Mesenchymal stem cell (in vitro differentiated cells and primary cell): ENCODE data around the gene NKTR.
A peak's percentile ranks its signal among the peaks of the same experiment; 100 is the strongest.

Source experiments
- DNase-seq: peaks from one replicate; pipeline ENCODE4 v3.0.0-alpha.2; 2013
- H2AFZ ChIP-seq: one replicate; pipeline ENCODE4 v1.6.1; 2013; ENCODE audit warnings: low read depth, mild to moderate bottlenecking, control low read depth, inconsistent platforms, low read length, moderate library complexity
- H2AK5ac ChIP-seq: 2 replicates; pipeline ENCODE4 v1.6.1; 2013; ENCODE audit warnings: low read length, moderate library complexity, mild to moderate bottlenecking, inconsistent platforms; ENCODE audit not compliant: severe bottlenecking
- H2BK120ac ChIP-seq: one replicate; pipeline ENCODE4 v1.6.1; 2013; ENCODE audit warnings: low read depth, mild to moderate bottlenecking, inconsistent platforms, low read length, moderate library complexity
- H2BK12ac ChIP-seq, 2 experiments: one replicate each; pipeline ENCODE4 v1.6.1; 2013; ENCODE audit warnings: inconsistent platforms in 2 of 2, low read length in 2 of 2, mild to moderate bottlenecking in 2 of 2, moderate library complexity in 2 of 2, control low read depth in 1 of 2
- H2BK15ac ChIP-seq: one replicate; pipeline ENCODE4 v1.6.1; 2013; ENCODE audit warnings: mild to moderate bottlenecking, low read depth, inconsistent platforms; ENCODE audit not compliant: poor library complexity, severe bottlenecking
- H2BK5ac ChIP-seq: 2 replicates; pipeline ENCODE4 v1.6.1; 2013; ENCODE audit warnings: low read depth, mild to moderate bottlenecking, low read length, control low read depth, inconsistent platforms; ENCODE audit not compliant: poor library complexity, severe bottlenecking
- H3K14ac ChIP-seq, 2 experiments: one replicate each; pipeline ENCODE4 v1.6.1; 2013; ENCODE audit warnings: inconsistent platforms in 2 of 2, low read length in 2 of 2, control low read depth in 1 of 2, mild to moderate bottlenecking in 1 of 2, moderate library complexity in 1 of 2
- H3K18ac ChIP-seq, 2 experiments: one replicate each; pipeline ENCODE4 v1.6.1; 2013; ENCODE audit warnings: inconsistent platforms in 2 of 2, low read length in 2 of 2, control low read depth in 1 of 2, low read depth in 1 of 2, mild to moderate bottlenecking in 1 of 2
- H3K23ac ChIP-seq, 2 experiments: one replicate each; pipeline ENCODE4 v1.6.1; 2013; ENCODE audit warnings: inconsistent platforms in 2 of 2, low read length in 2 of 2, mild to moderate bottlenecking in 2 of 2, moderate library complexity in 2 of 2, control low read depth in 1 of 2
- H3K27ac ChIP-seq: 2 replicates; pipeline ENCODE4 v1.5.1; 2013; ENCODE audit warnings: mild to moderate bottlenecking, moderate library complexity, low read length, control low read depth, inconsistent platforms; ENCODE audit not compliant: poor library complexity, severe bottlenecking
- H3K27me3 ChIP-seq, 2 experiments: 2 replicates each; pipeline versions ENCODE4 v1.6.1 to v1.7.0; 2013; ENCODE audit warnings: low read length in 2 of 2, mild to moderate bottlenecking in 2 of 2, moderate library complexity in 2 of 2, control low read depth in 1 of 2, inconsistent platforms in 1 of 2; ENCODE audit not compliant: control insufficient read depth in 1 of 2, insufficient read depth in 1 of 2
- H3K36me3 ChIP-seq, 2 experiments: 2 replicates each; pipeline versions ENCODE4 v1.6.1 to v1.7.0; 2013; ENCODE audit warnings: low read length in 2 of 2, control low read depth in 1 of 2, inconsistent platforms in 1 of 2, low read depth in 1 of 2, mild to moderate bottlenecking in 1 of 2; ENCODE audit not compliant: insufficient read depth in 2 of 2, control insufficient read depth in 1 of 2
- H3K4ac ChIP-seq, 2 experiments: one replicate each; pipeline ENCODE4 v1.6.1; 2013; ENCODE audit warnings: inconsistent platforms in 2 of 2, low read length in 2 of 2, mild to moderate bottlenecking in 2 of 2, moderate library complexity in 2 of 2, control low read depth in 1 of 2, low read depth in 1 of 2
- H3K4me1 ChIP-seq: 2 replicates; pipeline ENCODE4 v1.6.1; 2013; ENCODE audit warnings: low read depth, low read length, control low read depth; ENCODE audit not compliant: control insufficient read depth, insufficient read depth
- H3K4me2 ChIP-seq: 2 replicates; pipeline ENCODE4 v1.6.1; 2013; ENCODE audit warnings: low read length, mild to moderate bottlenecking, inconsistent platforms; ENCODE audit not compliant: poor library complexity, severe bottlenecking
- H3K4me3 ChIP-seq, 2 experiments: 2 replicates each; pipeline versions ENCODE4 v1.5.1 to v1.7.0; 2013; ENCODE audit warnings: low read length in 2 of 2, mild to moderate bottlenecking in 2 of 2, control low read depth in 1 of 2, low read depth in 1 of 2; ENCODE audit not compliant: insufficient read depth in 1 of 2
- H3K79me1 ChIP-seq: replicated peaks from 2 replicates; pipeline ENCODE4 v1.6.1; 2013; ENCODE audit warnings: mild to moderate bottlenecking, control low read depth, low read length, inconsistent platforms; ENCODE audit not compliant: poor library complexity, severe bottlenecking
- H3K9ac ChIP-seq: 2 replicates; pipeline ENCODE4 v1.7.0; 2013; ENCODE audit warnings: mild to moderate bottlenecking, low read length, moderate library complexity
- H3K9me3 ChIP-seq: 2 replicates; pipeline ENCODE4 v1.7.0; 2013; ENCODE audit warnings: mild to moderate bottlenecking, low read length; ENCODE audit not compliant: control insufficient read depth
- H4K8ac ChIP-seq: one replicate; pipeline ENCODE4 v1.6.1; 2013; ENCODE audit warnings: inconsistent platforms, mild to moderate bottlenecking, low read length, moderate library complexity
- H4K91ac ChIP-seq: one replicate; pipeline ENCODE4 v1.6.1; 2013; ENCODE audit warnings: mild to moderate bottlenecking, low read length, inconsistent platforms
- WGBS: methylation state at CpG from one replicate; pipeline ENCODE4 v1.1.7; 2013; ENCODE audit warnings: mixed read lengths; 5-methylcytosine and 5-hydroxymethylcytosine counted together

The NKTR gene

GRCh38 chr3:42654331-42655201 is 54.1 kb downstream of the NKTR start:
- peak; percentile 55 for DNase-seq
- H2BK120ac ChIP-seq = peak overlapping the region; percentile 90
- H3K4me1 ChIP-seq = peaks cover 69% of the 10 kb centered on the region
- H3K14ac ChIP-seq = peak overlapping the region in 1 of 2 experiments; percentile 63
- peaks cover 39 to 40% of the 10 kb centered on the region in 2 experiments for H3K36me3 ChIP-seq
- peak overlapping the region; percentile 90 for H3K4me2 ChIP-seq
- peak overlapping the region; percentile 87 to 95 for H3K18ac ChIP-seq
- peak overlapping the region; percentile 57 to 93 for H3K4ac ChIP-seq
- H2BK12ac ChIP-seq = peak overlapping the region in 1 of 2 experiments; percentile 81
- 1% methylated on average over 55 of the region's 94 CpGs for WGBS
- H2AFZ ChIP-seq = peak overlapping the region; percentile 15
- peaks cover 31% of the 10 kb centered on the region for H3K79me1 ChIP-seq
- H3K27ac ChIP-seq = peak overlapping the region; percentile 5
- no peak overlapping the region for H2AK5ac ChIP-seq
- peak overlapping the region; percentile 92 for H3K9ac ChIP-seq
- no peak overlapping the region for H2BK5ac ChIP-seq
- peak overlapping the region; percentile 94 for H4K8ac ChIP-seq
- H3K27me3 ChIP-seq = no peaks in the 10 kb centered on the region
- no peaks in the 10 kb centered on the region for H3K9me3 ChIP-seq
- H3K4me3 ChIP-seq = peak overlapping the region; percentile 74 to 90
- peak overlapping the region; percentile 73 for H2BK15ac ChIP-seq
- peak overlapping the region; percentile 89 for H4K91ac ChIP-seq
- peak overlapping the region in 1 of 2 experiments; percentile 47 for H3K23ac ChIP-seq

GRCh38 chr3:42655331-42655888 is 54.9 kb downstream of the NKTR start:
- no peaks in the 10 kb centered on the region for H3K27me3 ChIP-seq
- peaks cover 27% of the 10 kb centered on the region for H3K79me1 ChIP-seq
- peak overlapping the region; percentile 74 to 87 for H3K4me3 ChIP-seq
- no peak overlapping the region for H2BK5ac ChIP-seq
- H2AFZ ChIP-seq = no peak overlapping the region
- H2AK5ac ChIP-seq = peak overlapping the region; percentile 14
- H4K8ac ChIP-seq = no peak overlapping the region
- H3K27ac ChIP-seq = peak overlapping the region; percentile 5
- H2BK12ac ChIP-seq = peak overlapping the region; percentile 14 to 37
- peak overlapping the region; percentile 73 for H2BK15ac ChIP-seq
- 56% methylated on average over 4 of the region's 4 CpGs for WGBS
- H2BK120ac ChIP-seq = no peak overlapping the region
- peak overlapping the region; percentile 37 for H4K91ac ChIP-seq
- peak overlapping the region; percentile 48 to 73 for H3K4ac ChIP-seq
- H3K4me1 ChIP-seq = peaks cover 69% of the 10 kb centered on the region
- no peaks in the 10 kb centered on the region for H3K9me3 ChIP-seq
- peak overlapping the region; percentile 92 for H3K9ac ChIP-seq
- peak overlapping the region; percentile 78 for H3K4me2 ChIP-seq
- peak overlapping the region; percentile 73 to 87 for H3K18ac ChIP-seq
- H3K14ac ChIP-seq = peak overlapping the region in 1 of 2 experiments; percentile 57
- no peak overlapping the region for H3K23ac ChIP-seq
- H3K36me3 ChIP-seq = peaks cover 38 to 39% of the 10 kb centered on the region in 2 experiments
- DNase-seq = peak; percentile 15

GRCh38 chr3:42655980-42656679 is 55.6 kb downstream of the NKTR start:
- H3K4me1 ChIP-seq = peaks cover 64% of the 10 kb centered on the region
- H2BK15ac ChIP-seq = peak overlapping the region; percentile 5
- H2BK5ac ChIP-seq = no peak overlapping the region
- no peak overlapping the region for H2AK5ac ChIP-seq
- DNase-seq = peak; percentile 52
- H3K23ac ChIP-seq = no peak overlapping the region
- H3K14ac ChIP-seq = no peak overlapping the region
- H3K18ac ChIP-seq = no peak overlapping the region
- H3K4me3 ChIP-seq = peak overlapping the region in 1 of 2 experiments; percentile 87
- H4K91ac ChIP-seq = peak overlapping the region; percentile 46
- peak overlapping the region; percentile 92 for H3K9ac ChIP-seq
- H3K4ac ChIP-seq = peak overlapping the region in 1 of 2 experiments; percentile 0
- no peaks in the 10 kb centered on the region for H3K9me3 ChIP-seq
- peaks cover 30% of the 10 kb centered on the region for H3K79me1 ChIP-seq
- no peak overlapping the region for H4K8ac ChIP-seq
- peaks cover 37 to 43% of the 10 kb centered on the region in 2 experiments for H3K36me3 ChIP-seq
- H3K27ac ChIP-seq = no peak overlapping the region
- H3K4me2 ChIP-seq = peak overlapping the region; percentile 78
- 88% methylated on average over 6 of the region's 6 CpGs for WGBS
- H2BK120ac ChIP-seq = no peak overlapping the region
- no peak overlapping the region for H2BK12ac ChIP-seq
- H2AFZ ChIP-seq = no peak overlapping the region
- H3K27me3 ChIP-seq = no peaks in the 10 kb centered on the region
